HG03521 (cell line): ENCODE results near the gene ZSWIM1.
A peak's percentile ranks its signal among the peaks of the same experiment; 100 is the strongest.
"Not testable (repeated sequence)": the region's sequence is repeated elsewhere in the genome, so short reads cannot be mapped to it uniquely, and the experiment has no call there.

ENCODE experiments used
- ATAC-seq: cut with Tn5 transposase; IDR thresholded peaks from one replicate; pipeline ENCODE4 v1.9.1; 2021; ENCODE audit warnings: mild to moderate bottlenecking, moderate library complexity; ENCODE audit not compliant: unreplicated experiment

The ZSWIM1 gene

GRCh38 chr20:45853484-45853883 lies 27.5 kb upstream of the ZSWIM1 start:
- no peak for ATAC-seq

- ATAC-seq: peak; percentile 95
Measured at GRCh38 chr20:45857114-45857881, 23.7 kb upstream of the ZSWIM1 start, which contains the start of the genes ACOT8 and ZSWIM3. Gene ACOT8 (minus strand): TSS chr20:45857392. CDS start chr20:45857315, 77 bp downstream. Gene ZSWIM3 (plus strand): TSS chr20:45857614. CDS start chr20:45857826, 212 bp downstream.

GRCh38 chr20:45857882-45858216 lies 23.2 kb upstream of the ZSWIM1 start:
- ATAC-seq: peak; percentile 7

- ATAC-seq: no peak
Measured at GRCh38 chr20:45859916-45860315, 21.1 kb upstream of the ZSWIM1 start.

GRCh38 chr20:45860560-45861220 lies 20.3 kb upstream of the ZSWIM1 start:
- ATAC-seq: no peak

GRCh38 chr20:45861221-45862075 lies 19.6 kb upstream of the ZSWIM1 start:
- ATAC-seq: no peak

GRCh38 chr20:45863543-45864470 lies 17.2 kb upstream of the ZSWIM1 start:
- no peak for ATAC-seq

- no peak for ATAC-seq
Measured at GRCh38 chr20:45866454-45866853, 14.6 kb upstream of the ZSWIM1 start.

- no peak for ATAC-seq
Measured at GRCh38 chr20:45867136-45867818, 13.8 kb upstream of the ZSWIM1 start.

GRCh38 chr20:45867819-45868176 lies 13.2 kb upstream of the ZSWIM1 start:
- no peak for ATAC-seq

GRCh38 chr20:45872626-45873025 lies 8.4 kb upstream of the ZSWIM1 start:
- ATAC-seq: no peak

- ATAC-seq: no peak
Measured at GRCh38 chr20:45873409-45874103, 7.5 kb upstream of the ZSWIM1 start.

- not testable (repeated sequence) for ATAC-seq
Measured at GRCh38 chr20:45874104-45874481, 6.9 kb upstream of the ZSWIM1 start.

- ATAC-seq: no peak
Measured at GRCh38 chr20:45874576-45874975, 6.5 kb upstream of the ZSWIM1 start.

GRCh38 chr20:45878076-45878761 lies 2.8 kb upstream of the ZSWIM1 start:
- ATAC-seq: no peak

GRCh38 chr20:45882469-45883099 lies 1.6 kb downstream of the ZSWIM1 start:
- no peak for ATAC-seq

- ATAC-seq: no peak
Measured at GRCh38 chr20:45883100-45883469, 2.1 kb downstream of the ZSWIM1 start.

- no peak for ATAC-seq
Measured at GRCh38 chr20:45886590-45887345, 5.7 kb downstream of the ZSWIM1 start.
